ENCODE data around the gene AKT3.

DNA sequence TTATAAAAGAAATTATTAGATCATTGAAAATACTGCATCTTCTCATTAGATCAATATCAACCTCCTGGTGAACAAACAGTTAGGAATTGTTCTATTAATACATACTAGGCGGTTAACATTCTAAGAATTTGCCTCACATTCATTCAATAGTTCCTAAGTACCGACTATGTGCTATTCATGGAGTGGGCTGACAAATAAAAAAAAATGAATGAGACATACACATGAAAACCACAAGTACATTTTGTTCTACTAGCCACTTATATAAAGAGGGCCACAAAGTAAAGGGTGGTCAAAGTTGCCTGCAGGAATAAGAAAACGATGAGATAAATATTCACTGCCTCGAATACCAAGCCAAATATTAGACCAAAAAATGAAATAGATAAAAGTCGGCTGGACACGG is 299.8 kb downstream of the AKT3 start:
- TF ChIP-seq, protein P1, sequence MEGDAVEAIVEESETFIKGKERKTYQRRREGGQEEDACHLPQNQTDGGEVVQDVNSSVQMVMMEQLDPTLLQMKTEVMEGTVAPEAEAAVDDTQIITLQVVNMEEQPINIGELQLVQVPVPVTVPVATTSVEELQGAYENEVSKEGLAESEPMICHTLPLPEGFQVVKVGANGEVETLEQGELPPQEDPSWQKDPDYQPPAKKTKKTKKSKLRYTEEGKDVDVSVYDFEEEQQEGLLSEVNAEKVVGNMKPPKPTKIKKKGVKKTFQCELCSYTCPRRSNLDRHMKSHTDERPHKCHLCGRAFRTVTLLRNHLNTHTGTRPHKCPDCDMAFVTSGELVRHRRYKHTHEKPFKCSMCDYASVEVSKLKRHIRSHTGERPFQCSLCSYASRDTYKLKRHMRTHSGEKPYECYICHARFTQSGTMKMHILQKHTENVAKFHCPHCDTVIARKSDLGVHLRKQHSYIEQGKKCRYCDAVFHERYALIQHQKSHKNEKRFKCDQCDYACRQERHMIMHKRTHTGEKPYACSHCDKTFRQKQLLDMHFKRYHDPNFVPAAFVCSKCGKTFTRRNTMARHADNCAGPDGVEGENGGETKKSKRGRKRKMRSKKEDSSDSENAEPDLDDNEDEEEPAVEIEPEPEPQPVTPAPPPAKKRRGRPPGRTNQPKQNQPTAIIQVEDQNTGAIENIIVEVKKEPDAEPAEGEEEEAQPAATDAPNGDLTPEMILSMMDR (IDR thresholded peaks at IDR 0.05): no peak
- TF ChIP-seq POLR2AphosphoS5 (IDR thresholded peaks at IDR 0.05) (no peak), POLR2A (IDR thresholded peaks at IDR 0.05) (no peak), EP300 (IDR thresholded peaks at IDR 0.05) (no peak)

Measured in suprapubic skin (tissue), 4 donors.